HG03280 (cell line): ENCODE results near the gene TNRC6B.
"Not testable (repeated sequence)": the region's sequence is repeated elsewhere in the genome, so short reads cannot be mapped to it uniquely, and the experiment has no call there.

Experiments used
- ATAC-seq: cut with Tn5 transposase; IDR thresholded peaks from one replicate; pipeline ENCODE4 v1.9.1; 2021; ENCODE audit warnings: mild to moderate bottlenecking, moderate library complexity; ENCODE audit not compliant: unreplicated experiment

TNRC6B gene

DNA sequence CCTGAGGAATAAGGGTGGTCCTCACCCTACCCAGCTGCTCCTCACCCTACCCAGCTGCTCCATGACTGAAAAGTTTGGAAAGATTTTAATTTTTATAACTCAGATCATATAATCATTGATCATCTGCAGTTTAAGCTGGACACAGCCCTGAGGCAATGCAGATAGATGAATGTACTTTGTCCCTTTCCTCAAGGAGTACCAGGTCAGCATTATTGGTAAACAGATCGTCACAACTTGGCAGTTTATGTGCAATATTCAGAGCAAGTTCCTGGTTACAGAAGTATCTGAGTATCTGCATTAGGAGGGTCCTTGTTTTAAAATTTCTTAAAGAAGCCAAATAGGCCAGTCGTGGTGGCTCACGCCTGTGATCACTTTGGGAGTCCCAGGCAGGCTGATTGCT lies 3.6 kb downstream of the TNRC6B start:
- ATAC-seq, result no peak

DNA sequence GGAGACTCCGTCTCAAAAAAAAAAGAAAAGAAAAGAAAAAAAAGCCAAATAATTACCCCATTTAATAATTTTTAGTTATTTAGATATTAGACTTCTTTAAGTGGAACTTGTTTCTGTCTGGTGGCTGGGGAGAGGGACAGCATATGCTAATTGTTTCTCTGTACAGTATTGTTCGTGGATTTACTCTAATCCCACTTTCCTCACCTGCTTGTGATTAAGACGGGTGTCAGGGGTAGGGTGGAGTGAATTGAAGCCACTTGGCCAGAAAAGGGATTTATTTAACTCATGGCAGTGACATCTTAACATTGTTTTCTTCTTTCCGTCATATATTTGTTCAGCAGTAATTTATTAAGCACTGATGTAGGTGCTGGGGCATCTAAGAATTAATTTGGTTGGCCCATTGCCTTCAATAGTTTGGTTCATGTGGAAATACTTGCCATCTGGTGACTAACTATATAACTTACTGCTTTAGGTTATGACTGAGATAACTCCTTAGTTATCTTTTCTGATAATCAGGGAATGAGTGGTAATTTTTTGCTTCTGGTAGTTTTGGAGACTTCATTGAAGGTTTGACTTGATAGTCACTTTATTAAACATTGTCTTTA lies 4.6 kb downstream of the TNRC6B start:
- ATAC-seq, result no peak

DNA sequence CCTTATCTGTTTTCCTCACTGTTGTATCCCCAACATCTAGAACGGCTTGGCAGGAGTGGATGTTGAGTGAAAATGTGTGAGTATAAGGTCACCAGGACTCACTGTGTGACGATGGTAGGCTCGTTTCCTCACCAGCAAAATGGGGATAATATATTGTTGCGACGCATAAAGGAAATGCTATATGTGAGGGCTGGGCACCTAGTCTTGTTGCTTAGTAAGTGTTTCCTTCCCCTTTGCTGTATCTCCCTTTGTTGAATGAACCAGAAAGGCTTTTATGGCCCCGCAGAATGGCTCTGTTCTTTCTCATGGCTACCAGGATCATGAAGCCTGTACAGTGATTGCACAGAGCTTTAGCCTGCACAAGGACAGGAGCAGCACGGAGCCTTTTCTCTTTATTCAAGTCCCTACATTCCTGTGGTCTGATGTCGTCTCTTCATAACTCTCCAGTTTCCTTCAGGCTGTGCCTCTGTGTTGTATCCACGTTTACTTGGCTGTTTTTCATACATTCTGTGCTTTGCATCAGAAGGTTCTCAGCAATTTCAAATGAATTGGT lies 5.4 kb downstream of the TNRC6B start:
- no peak for ATAC-seq

DNA sequence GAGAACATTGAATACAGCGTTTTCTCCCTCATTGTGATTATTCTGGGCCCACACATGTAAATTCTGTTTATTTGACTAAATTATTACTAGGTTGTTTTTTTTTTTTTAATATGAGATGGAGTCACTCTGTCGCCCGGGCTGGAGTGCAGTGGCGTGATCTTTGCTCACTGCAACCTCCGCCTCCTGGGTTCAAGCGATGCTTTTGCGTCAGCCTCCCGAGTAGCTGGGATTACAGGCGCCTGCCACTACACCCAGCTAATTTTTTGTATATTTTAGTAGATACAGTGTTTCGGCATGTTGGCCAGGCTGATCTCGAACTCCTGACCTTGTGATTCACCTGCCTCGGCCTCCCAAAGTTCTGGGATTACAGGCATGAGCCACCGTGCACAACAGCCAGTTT lies 5.9 kb downstream of the TNRC6B start:
- ATAC-seq, result not testable (repeated sequence)

DNA sequence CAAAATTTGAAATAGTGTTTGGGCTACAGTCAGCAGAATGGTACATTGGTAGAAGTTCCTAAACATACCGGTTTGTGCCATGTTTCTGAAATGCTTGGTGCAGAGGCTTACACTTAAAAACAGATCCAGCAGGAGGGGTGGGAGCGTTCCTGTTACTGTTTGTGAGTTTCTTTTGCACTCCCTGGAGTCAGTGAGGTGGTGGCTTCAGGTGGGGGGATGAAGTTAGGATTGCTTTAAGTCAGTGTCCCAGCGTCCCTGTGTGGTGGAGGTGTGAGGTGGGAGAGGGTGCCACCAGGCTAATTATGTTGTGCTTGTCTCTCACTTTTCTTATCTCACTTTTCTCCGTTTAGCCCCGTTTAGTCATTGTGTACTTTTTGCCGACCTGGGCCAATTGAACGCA lies 9.7 kb downstream of the TNRC6B start:
- ATAC-seq, result no peak

DNA sequence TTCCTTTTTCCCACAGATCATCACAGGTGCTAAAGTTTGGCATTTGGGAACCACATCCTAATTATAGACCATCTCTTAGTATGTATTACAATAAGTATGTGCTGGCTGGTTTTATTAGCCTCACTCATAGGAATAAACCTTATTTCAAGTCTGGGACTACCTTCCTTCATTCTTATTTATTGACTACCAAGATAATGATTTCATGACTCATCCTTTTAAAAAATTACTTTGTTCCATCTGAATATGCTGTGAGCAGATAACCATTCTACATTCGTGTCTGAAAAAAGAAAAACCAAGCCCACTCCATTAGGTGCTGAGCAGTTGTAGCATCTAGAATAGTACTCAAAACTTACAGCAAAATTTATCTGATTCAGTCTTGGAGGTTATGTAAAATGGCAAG lies 12.3 kb downstream of the TNRC6B start:
- ATAC-seq, result no peak

DNA sequence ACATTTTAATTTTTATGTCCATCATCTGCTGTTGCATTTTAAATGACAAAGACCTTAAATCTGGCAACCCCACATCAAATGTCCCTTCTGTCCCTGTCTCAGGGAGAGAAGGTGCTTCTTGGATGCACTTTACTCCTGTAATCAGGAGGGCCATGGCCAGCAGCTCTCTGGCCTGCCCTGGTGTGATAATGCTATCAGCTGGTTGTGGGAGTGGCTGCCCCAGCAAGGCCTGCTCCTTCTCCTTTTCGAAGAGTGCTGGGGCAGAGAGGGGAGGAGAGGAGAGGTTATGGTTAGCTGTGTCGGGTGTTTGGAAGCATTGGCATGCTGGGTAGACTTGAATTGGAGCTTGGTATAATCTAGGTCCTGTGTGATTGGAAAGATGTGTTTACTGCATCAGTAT lies 12.8 kb downstream of the TNRC6B start:
- no peak for ATAC-seq

DNA sequence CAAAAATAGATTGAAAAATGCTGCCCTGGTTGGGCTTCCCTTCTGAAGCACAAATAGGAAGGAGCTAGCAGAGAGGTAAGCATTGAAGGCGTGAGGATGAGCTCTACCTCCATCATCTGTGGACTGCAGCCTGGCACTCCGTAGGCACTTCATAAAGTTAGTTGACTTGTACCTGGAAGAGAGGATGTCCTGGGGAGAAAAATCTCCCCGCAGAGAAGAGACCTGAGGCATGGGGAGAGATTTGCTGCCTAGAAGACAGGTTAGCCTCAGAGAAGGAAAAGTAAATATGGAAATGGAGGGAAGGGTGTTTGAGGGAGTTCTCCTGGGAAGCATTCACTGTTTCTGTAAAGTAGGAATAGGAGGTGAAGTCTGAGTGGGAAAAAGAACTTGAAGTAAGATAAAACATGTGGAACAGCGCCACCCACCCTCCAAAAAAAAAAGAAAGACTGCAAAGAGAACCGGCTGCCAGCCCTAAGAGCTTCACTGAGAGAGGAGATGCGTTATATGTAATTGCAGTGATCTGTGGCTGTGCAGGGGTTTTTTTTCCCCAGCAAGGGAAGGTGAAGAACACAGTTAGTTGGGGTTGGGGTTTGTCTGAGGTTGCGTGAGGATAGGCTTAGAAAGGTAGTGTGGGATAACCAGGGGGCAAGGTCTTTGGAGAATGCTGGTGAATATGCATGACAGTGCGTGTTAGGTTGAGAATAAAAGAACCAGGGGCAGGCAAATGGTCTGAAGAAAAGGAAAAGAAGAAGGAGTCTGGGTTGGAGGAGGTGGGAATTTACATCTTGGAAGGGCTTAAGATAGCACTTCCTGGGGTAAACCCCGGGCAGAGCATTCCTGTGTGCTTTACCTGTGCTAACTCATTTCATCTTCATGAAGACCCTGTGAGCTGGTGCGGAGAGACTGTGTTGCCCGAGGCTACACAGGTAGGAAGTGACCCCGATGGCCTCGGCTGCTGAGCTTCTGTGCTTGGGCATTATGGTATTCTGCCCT lies 16.0 kb downstream of the TNRC6B start:
- ATAC-seq, result no peak

DNA sequence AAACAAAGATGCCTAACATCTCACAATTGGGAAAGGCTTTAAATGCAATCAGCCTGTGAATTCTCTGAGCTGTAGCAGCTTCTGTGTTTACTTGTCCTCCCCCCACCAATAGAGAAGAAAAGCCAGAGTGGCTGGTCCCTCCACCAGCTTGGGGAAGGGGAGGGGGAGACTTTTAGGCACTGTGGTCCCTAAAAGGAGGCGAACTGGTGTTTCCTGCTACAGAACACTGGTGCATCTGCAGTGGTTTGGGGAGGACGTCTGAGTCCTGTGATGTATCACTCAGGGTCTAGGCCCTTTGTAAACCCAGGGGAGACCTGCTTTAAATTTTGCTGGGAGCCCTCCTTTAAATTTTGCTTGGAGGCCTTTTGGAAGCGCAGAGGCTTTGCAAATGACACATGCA lies 16.9 kb downstream of the TNRC6B start:
- no peak for ATAC-seq

DNA sequence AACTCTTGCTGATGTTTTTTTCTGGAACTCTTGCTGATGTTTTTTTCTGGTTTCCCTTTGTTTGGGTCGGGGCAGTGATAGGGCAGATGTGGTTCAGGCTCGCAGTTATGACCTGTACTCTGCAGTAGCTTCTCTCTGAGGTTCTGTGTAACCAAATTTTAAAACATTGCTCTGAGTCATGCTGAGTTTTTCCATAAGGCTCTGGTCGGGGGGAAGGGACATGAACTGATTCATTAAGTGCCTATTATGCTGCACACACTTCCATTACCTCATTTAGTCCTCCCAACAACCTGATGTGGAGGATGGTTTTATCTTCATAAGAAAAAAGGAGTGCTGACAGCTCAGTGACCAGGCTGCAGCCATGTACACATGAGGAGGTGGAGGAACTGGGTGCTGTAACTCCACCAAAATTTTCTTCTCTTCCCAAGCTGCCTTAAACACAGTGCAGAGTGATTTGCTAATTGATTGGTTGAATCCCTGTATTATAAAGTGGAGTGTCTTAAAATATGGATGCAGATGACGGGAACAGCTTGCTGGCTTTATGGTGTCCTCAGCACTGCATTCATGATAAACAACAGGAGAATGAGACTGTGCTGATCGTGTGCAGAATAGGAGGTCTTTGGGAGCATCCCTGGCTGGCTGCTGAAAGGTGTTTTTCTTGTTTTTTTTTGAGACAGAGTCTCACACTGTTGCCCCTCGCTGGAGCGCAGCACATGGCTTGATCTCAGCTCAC lies 19.1 kb downstream of the TNRC6B start:
- no peak for ATAC-seq

DNA sequence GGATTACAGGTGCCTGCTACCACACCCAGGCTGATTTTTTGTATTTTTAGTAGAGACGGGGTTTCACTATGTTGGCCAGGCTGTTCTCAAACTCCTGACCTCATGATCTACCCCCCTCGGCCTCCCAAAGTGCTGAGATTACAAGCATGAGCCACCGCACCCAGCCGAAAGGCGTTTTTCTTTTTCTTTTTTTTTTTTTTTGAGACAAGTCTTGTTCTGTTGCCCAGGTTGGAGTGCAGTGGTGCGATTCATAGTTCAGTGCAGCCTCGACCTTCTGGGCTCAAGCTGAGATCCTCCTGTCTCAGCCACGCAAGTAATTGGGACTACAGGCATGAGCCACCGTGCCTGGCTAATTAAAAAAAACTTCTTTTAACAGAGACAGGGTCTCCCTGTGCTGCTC lies 19.7 kb downstream of the TNRC6B start:
- ATAC-seq, result not testable (repeated sequence)

DNA sequence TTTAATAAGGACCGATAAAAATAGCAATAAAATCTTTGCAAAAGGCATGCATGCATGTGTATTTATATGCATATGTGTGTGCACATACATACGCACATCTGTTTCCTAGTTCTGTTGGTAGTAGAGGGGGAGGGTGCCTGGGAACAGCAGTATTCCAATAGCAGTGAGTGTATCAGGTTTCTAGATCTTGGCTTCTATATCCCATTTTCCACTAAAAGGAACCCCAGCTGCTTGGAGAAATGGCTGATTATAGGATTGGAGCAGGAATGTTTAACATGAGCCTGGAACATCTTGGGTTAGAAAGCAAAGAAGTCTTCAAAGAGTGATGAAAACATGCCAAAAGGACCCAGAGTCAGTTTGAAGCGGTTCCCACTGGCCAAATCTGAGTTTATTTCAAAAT lies 21.0 kb downstream of the TNRC6B start:
- ATAC-seq, result no peak

DNA sequence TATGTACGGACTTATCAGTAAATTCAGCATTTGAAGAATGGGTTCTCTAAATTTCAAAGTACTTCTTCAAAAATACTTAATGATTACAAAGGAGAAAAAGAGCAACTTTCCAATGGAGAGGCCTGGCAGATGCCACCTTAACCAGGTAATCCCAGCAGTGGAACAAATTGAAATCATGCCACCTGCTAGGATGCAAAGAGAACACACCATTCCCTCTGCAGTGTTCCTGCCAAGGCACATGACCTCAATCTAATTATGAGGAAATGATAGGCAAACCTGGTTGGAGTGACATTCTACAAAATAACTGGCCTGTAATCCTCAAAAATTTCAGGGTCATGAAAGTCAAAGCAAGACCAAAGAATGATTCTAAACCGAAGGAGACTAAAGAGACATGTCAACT lies 21.5 kb downstream of the TNRC6B start:
- no peak for ATAC-seq

DNA sequence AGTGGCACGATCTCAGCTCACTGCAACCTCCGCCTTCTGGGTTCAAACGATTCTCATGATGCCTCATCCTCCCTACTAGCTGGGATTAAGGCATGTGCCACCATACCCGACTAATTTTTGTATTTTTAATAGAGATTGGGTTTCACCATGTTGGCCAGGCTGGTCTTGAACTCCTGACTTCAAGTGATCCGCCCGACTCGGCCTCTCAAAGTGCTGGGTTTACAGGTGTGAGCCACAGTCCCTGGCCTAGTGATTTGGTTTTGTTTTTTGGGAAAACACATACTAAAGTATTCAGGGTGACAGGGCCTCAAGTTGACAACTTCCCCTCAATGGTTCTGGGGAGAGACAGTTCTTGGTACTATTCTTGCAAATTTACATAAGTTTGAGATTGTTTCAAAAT lies 22.1 kb downstream of the TNRC6B start:
- no peak for ATAC-seq

DNA sequence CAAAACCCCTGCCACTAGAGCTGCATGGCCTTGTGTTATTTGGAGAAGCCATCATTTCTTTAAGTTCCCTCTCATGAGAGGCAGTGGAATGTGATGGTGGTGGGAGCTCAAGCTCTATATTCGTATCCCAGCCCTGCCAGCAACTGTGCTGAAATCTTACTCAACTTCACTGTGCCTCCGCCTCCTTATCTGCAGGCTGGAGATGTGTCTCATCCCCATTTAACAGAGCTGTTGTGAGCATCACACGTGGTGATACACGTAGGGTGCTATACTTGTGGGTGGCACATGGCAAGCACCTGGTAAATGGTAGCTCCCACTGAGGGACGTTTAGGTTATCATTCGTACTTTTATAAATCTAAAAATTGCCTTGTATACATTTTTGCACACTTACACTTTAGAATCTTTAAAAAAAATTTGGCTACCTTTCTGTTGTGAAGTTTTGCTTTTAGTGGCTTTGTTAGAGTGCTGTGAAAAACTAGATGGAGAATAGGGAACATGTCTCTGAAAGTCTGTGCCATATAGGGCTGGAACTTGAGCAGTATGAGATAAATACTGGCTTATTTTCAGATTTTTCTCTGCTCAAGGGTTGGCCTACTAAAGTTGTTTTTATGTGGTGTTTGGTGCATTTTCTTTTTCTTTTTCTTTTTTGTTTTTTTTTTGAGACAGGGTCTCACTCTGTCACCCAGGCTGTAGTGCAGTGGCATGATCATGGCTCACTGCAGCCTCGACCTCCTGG lies 23.2 kb downstream of the TNRC6B start:
- ATAC-seq, result no peak

DNA sequence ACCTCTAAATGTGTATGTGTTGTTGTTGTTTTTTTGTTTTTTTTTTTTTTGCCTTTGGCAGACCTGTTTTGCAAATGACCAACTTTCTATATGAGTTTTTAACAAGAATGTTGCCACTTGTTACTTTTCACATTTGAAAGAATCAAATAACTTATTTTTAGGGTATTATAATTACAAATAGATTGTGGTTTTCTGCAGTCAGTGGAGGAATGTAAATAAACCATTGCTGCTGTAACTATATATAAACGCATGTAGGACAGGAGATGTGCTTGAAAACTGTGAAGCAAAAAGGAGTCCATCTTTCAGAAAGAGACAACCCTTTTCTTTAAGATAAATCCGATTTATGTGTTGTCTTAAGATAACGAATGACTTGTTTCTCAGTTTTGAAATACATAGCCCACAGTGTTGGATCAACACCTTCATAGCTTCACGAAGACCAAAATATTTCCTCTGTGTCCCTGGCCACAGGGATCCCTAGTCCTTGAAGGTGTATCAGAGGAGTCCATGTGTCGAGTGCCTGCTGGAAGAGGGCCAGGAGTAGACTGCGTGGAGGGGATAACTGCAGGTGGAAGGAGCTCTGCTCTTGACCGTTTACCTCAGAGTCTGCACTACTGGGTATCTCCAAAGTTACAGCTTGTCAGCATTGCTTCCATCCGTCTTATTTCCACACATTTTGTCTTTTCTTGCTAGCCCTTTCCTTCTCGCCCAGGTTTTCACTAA lies 24.7 kb downstream of the TNRC6B start:
- ATAC-seq, result no peak

DNA sequence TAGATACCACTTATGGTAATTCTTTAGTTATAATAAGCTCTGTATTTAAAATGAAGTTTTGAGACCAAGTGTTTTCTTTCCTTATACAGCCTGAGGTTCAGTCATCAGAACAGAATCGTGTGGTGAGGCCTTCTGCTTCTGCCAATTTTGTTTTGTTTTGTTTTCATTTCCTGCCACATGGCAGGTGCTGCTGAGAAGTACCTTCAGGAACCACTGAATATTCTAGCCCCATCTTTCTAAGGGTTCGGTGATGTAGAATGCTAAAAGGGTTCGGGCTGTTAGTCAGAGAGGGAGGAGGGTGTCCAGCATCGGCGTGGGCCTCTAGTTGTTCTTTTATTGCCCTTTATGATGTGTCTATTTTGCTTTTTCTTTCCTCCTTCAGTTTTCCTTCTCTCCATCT lies 25.8 kb downstream of the TNRC6B start:
- peak; percentile 76 for ATAC-seq

DNA sequence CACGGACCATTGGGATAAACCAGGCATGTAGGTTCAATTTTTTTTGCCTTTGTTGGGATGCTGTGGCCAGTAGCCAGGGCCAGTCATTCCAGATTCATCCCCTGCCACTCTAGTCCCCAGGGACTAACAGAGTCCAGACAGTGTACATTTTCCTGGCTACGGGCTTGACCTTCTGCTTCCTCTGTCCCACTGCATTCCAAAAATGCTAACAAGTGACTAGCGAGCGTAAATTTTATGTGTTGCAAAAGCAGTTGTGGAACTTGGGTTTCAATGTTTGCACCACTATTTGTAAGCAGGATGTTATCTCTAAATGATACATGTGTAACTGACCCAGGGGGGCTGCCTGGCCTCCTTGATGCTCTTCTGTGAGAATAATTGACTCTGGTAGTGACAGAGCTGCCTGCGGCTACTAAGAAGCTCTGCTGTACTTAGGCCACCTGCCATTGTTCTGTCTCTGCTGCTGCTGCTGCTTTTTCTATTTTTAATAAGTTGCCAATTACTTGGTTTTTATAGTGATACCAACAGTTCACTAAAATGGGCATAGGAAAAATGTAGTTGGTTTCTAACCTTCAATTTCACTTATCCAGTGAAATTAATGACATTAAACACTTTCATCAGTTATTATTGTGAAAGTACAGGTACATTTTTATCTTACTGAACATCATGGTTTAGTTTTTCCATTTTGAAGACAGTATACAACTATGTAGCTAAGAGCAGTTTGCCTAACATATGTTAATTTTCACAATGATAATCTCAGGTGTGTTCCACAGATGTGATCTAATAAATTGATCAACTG lies 26.8 kb downstream of the TNRC6B start:
- no peak for ATAC-seq

DNA sequence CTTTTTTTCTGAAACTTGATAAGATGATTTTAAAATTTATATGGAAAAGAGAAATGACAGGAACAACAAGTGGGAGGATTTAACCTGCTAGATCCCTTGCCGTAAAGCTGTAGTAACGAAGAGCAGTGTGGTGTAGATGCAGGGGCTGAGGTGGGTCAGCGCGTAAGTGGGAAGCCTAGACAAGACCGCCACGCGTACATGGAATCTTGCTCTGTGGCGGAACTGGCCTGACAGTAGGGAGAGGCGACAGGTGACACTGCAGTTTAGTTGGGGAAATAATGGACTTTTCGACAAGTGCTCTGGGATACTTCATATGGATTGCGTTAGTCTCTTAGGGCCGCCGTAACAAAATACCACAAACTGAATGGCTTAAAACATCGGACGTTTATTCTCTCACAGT lies 28.8 kb downstream of the TNRC6B start:
- ATAC-seq, result no peak
